Measurements from ENCODE around the gene SCAMP1.

The SCAMP1 gene

GRCh38 chr5:78512435-78512834 is 152.0 kb downstream of the SCAMP1 start:
- TF ChIP-seq CTCF (IDR thresholded peaks at IDR 0.05) = no peak

GRCh38 chr5:78513441-78513840 is 153.0 kb downstream of the SCAMP1 start:
- no peak for TF ChIP-seq CTCF (IDR thresholded peaks at IDR 0.05)

- no peak for TF ChIP-seq CTCF (IDR thresholded peaks at IDR 0.05)
Measured at GRCh38 chr5:78514427-78515330, 154.3 kb downstream of the SCAMP1 start.

- 0 out of 2 replicates have a peak, but pooled peaks have one; percentile 12 for TF ChIP-seq CTCF (IDR thresholded peaks at IDR 0.05)
Measured at GRCh38 chr5:78515670-78516069, 155.3 kb downstream of the SCAMP1 start.

DNA sequence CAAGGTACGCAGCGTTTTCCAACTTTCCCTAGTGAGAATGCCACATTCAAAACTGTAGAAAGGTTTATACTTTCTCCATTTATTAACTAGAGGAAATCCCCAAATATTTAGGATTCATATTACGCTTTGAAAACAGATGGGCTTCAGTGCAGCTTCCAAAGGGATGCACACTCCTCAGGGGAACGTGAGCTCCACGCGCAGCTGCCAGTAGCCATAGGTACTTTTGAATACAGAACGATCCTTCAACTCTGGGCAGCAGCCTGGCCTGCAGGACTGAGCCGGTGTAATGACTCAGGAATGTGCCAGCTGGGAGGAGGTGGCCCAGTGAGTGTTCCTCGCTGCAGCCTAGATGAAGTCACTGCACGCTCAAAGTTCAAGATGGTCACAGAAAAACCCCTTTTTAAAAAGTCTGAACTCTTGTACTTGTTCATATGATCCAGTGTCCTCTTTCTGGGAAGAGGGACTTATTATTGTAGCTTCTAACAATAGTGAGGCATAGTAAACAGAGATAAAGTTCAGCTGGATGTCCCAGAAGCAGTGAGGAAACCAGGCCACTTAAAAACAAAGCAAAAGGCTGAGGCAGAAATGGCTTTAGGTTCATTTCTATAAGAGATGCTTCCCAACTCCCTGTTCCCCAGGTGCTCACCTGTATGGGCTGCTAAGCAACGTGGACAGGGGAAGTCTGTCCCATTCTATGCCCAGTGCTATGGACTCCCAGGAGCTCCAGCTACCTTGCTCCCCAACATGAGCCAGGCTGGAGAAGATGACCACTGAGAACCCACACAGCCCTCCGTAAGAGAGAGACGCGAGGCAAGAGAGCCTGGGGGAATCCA is 158.2 kb downstream of the SCAMP1 start:
- no peak for TF ChIP-seq CTCF (IDR thresholded peaks at IDR 0.05)

- no peak for TF ChIP-seq CTCF (IDR thresholded peaks at IDR 0.05)
Measured at GRCh38 chr5:78519198-78519941, 159.0 kb downstream of the SCAMP1 start.

DNA sequence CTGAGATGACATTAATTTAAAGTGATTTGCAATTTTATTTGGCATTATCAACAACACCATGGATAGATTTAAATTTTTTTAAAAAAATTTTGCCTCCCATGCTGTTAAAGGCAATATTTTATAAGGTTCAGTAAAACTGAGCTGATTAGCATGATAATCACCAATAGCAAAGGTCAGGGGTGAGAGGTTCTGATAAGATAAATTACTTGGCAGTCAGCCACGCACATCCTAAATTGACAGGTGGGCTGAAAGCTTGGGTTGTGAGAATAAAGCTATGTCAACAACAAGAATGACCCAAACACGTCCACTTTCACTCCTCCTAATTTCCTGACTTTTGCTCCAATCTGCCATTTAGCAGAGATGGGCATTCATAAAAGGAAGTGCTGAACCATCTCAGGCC is 161.0 kb downstream of the SCAMP1 start:
- TF ChIP-seq CTCF (IDR thresholded peaks at IDR 0.05) = no peak
